DOHH2 (cell line): Measurements from ENCODE around the gene KDM4C.

Experiments
- CTCF ChIP-seq: fragments of 200-600 bp; sonication (generic); IDR thresholded peaks from one replicate; pipeline ENCODE4 v1.5.1; 2014; ENCODE audit warnings: antibody characterized with exemption, mild to moderate bottlenecking, low read depth, low read length; ENCODE audit not compliant: poor library complexity, severe bottlenecking
- EZH2phosphoT487 ChIP-seq: fragments of 200-600 bp; sonication (generic); IDR thresholded peaks from 2 replicates; pipeline ENCODE4 v1.6.1; 2017; ENCODE audit warnings: borderline replicate concordance, mild to moderate bottlenecking, antibody characterized with exemption, low read length, moderate library complexity, mixed read lengths

- TF ChIP-seq EZH2phosphoT487, result no peak
- no peak for TF ChIP-seq CTCF
Measured at GRCh38 chr9:6978591-6978990, 220.8 kb downstream of the KDM4C start.
